ENCODE results near the gene GUCY2F.

GUCY2F gene

GRCh38 chrX:109489174-109489573, 7.3 kb upstream of the GUCY2F start:
- Histone ChIP-seq H3K4me1 (ENCODE audit: insufficient read depth, low read length, poor library complexity, severe bottlenecking) (no peaks in the 10 kb centered on the region), H3K79me2 (ENCODE audit: insufficient read depth, low read length) (no peaks in the 10 kb centered on the region), H3K9me3 (ENCODE audit: insufficient read depth, low read depth, low read length) (no peaks in the 10 kb centered on the region), H3K9me2 (replicated peaks; ENCODE audit: low read depth, low read length) (no peaks in the 10 kb centered on the region), H2AFZ (ENCODE audit: low read length) (no peak overlapping the region), H3K4me3 (ENCODE audit: low read length, poor library complexity, severe bottlenecking) (no peak overlapping the region), H3K36me3 (ENCODE audit: insufficient read depth, low read length) (no peaks in the 10 kb centered on the region), H3F3A (ENCODE audit: low read depth) (no peaks in the 10 kb centered on the region), H3K4me2 (ENCODE audit: low read depth, low read length, poor library complexity, severe bottlenecking) (no peak overlapping the region), H4K20me1 (ENCODE audit: insufficient read depth, low read length, poor library complexity, severe bottlenecking) (no peaks in the 10 kb centered on the region), H3K27me3 (ENCODE audit: insufficient read depth, low read length, poor library complexity, severe bottlenecking) (no peaks in the 10 kb centered on the region), H3K9ac (ENCODE audit: low read depth, low read length, poor library complexity, severe bottlenecking) (no peak overlapping the region)
- TF ChIP-seq, protein P1, sequence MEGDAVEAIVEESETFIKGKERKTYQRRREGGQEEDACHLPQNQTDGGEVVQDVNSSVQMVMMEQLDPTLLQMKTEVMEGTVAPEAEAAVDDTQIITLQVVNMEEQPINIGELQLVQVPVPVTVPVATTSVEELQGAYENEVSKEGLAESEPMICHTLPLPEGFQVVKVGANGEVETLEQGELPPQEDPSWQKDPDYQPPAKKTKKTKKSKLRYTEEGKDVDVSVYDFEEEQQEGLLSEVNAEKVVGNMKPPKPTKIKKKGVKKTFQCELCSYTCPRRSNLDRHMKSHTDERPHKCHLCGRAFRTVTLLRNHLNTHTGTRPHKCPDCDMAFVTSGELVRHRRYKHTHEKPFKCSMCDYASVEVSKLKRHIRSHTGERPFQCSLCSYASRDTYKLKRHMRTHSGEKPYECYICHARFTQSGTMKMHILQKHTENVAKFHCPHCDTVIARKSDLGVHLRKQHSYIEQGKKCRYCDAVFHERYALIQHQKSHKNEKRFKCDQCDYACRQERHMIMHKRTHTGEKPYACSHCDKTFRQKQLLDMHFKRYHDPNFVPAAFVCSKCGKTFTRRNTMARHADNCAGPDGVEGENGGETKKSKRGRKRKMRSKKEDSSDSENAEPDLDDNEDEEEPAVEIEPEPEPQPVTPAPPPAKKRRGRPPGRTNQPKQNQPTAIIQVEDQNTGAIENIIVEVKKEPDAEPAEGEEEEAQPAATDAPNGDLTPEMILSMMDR (conservative IDR thresholded peaks at IDR 0.05; ENCODE audit: low read length) = no peak
- TF ChIP-seq EZH2phosphoT487 (IDR thresholded peaks at IDR 0.05; ENCODE audit: borderline replicate concordance) = no peak

DNA sequence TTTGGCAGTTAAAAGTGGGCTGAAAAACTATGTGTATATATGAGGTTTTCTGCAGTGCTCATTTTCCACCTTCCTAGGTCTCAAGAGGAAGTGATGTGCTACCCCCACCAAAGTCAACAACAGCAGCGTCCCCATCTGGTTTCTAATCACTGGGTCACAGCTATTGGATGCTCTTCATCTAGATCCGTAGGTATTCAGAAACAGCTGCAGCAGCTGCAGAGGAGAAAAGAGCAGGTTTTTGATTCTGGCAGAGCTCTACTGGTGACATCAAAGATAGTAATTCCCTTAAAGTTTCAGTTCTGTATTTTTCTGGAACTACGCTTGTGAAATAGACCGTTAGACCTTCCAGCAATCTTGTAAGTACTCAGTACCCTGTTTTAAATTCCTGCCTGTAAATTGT, 5.8 kb upstream of the GUCY2F start:
- no peaks in the 10 kb centered on the region for H3K27me3 ChIP-seq (ENCODE audit: insufficient read depth, low read length, poor library complexity, severe bottlenecking)
- H3K9ac ChIP-seq (ENCODE audit: low read depth, low read length, poor library complexity, severe bottlenecking) = no peak overlapping the region
- H2AFZ ChIP-seq (ENCODE audit: low read length) = no peak overlapping the region
- no peaks in the 10 kb centered on the region for H3K9me3 ChIP-seq (ENCODE audit: insufficient read depth, low read depth, low read length)
- no peak overlapping the region for H3K4me2 ChIP-seq (ENCODE audit: low read depth, low read length, poor library complexity, severe bottlenecking)
- no peaks in the 10 kb centered on the region for H3K9me2 ChIP-seq (replicated peaks; ENCODE audit: low read depth, low read length)
- no peaks in the 10 kb centered on the region for H3K79me2 ChIP-seq (ENCODE audit: insufficient read depth, low read length)
- H3K4me3 ChIP-seq (ENCODE audit: low read length, poor library complexity, severe bottlenecking) = no peak overlapping the region
- no peaks in the 10 kb centered on the region for H3K36me3 ChIP-seq (ENCODE audit: insufficient read depth, low read length)
- no peaks in the 10 kb centered on the region for H3K4me1 ChIP-seq (ENCODE audit: insufficient read depth, low read length, poor library complexity, severe bottlenecking)
- no peaks in the 10 kb centered on the region for H4K20me1 ChIP-seq (ENCODE audit: insufficient read depth, low read length, poor library complexity, severe bottlenecking)
- no peaks in the 10 kb centered on the region for H3F3A ChIP-seq (ENCODE audit: low read depth)
- TF ChIP-seq, protein P1 (conservative IDR thresholded peaks at IDR 0.05; ENCODE audit: low read length) = no peak
- no peak for TF ChIP-seq EZH2phosphoT487 (IDR thresholded peaks at IDR 0.05; ENCODE audit: borderline replicate concordance)

DNA sequence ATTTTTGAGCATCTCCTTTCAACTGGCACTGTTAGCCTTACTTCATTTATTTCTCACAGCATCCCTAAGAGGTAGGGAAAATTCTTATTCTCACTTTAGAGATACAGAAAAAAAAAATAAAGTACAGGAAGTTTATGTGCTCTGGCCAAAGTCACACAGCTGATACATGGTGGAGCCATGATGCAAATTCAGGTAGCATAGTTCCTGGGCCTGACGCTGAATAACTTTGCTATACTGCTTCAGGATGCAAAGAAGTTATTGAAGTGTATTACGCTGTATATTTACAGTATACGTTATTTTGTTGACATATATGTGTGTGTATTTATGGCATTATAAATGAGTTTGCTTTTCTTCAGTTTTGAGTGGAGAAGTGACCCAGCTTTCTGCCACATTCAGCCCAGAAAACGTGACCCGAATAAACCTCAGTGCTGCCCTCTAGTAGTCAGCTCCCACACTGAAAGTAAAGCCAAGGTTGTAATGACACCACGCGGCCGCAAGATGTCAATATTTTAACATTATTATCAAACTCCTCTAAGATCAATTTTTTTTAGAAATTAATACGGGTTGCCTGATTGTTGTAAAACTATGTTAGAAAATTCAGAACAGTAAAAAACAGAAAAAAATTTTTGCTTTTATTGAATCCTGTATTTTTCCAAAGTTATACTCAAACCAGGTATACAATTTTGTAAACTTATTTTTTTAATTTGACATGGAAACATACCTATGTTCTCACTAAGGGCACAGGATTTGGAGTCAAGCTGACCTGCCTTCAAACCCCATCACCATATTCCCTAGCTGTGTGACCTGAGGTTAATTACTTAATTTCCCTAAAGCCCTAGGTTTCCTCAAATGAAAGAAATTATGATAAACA, 3.8 kb upstream of the GUCY2F start:
- H3K9me2 ChIP-seq (replicated peaks; ENCODE audit: low read depth, low read length) = no peaks in the 10 kb centered on the region
- TF ChIP-seq, protein P1 (conservative IDR thresholded peaks at IDR 0.05; ENCODE audit: low read length) = peak; percentile 92
- TF ChIP-seq EZH2phosphoT487 (IDR thresholded peaks at IDR 0.05; ENCODE audit: borderline replicate concordance) = no peak
- no peaks in the 10 kb centered on the region for H3K4me1 ChIP-seq (ENCODE audit: insufficient read depth, low read length, poor library complexity, severe bottlenecking)
- no peak overlapping the region for H3K9ac ChIP-seq (ENCODE audit: low read depth, low read length, poor library complexity, severe bottlenecking)
- H3K79me2 ChIP-seq (ENCODE audit: insufficient read depth, low read length) = no peaks in the 10 kb centered on the region
- H3K27me3 ChIP-seq (ENCODE audit: insufficient read depth, low read length, poor library complexity, severe bottlenecking) = no peaks in the 10 kb centered on the region
- H4K20me1 ChIP-seq (ENCODE audit: insufficient read depth, low read length, poor library complexity, severe bottlenecking) = no peaks in the 10 kb centered on the region
- no peak overlapping the region for H3K4me3 ChIP-seq (ENCODE audit: low read length, poor library complexity, severe bottlenecking)
- no peak overlapping the region; the same call in 1 of the 2 replicates for H2AFZ ChIP-seq (ENCODE audit: low read length)
- no peaks in the 10 kb centered on the region for H3K9me3 ChIP-seq (ENCODE audit: insufficient read depth, low read depth, low read length)
- no peaks in the 10 kb centered on the region for H3K36me3 ChIP-seq (ENCODE audit: insufficient read depth, low read length)
- H3F3A ChIP-seq (ENCODE audit: low read depth) = no peaks in the 10 kb centered on the region
- no peak overlapping the region for H3K4me2 ChIP-seq (ENCODE audit: low read depth, low read length, poor library complexity, severe bottlenecking)

Measured in Loucy (cell line).